GM23338 (cell line): ENCODE results near the gene CHI3L1.

ENCODE experiments used
- CREB1 ChIP-seq: fragments of 250-450 bp; sonication (Bioruptor Pico); IDR thresholded peaks from 2 replicates; pipeline ENCODE4 v1.5.0; 2020; ENCODE audit warnings: low read depth, mild to moderate bottlenecking, moderate library complexity
- EZH2 ChIP-seq: fragments of 200-600 bp; sonication (generic); IDR thresholded peaks from one replicate; pipeline ENCODE4 v1.8.0; 2017; ENCODE audit warnings: antibody characterized with exemption, mild to moderate bottlenecking, low read depth; ENCODE audit not compliant: unreplicated experiment
- EZH2phosphoT487 ChIP-seq: fragments of 200-600 bp; sonication (generic); IDR thresholded peaks from one replicate; pipeline ENCODE4 v1.8.1; 2018; ENCODE audit warnings: antibody characterized with exemption; ENCODE audit not compliant: unreplicated experiment
- POLR2AphosphoS5 ChIP-seq: IDR thresholded peaks from 2 replicates; pipeline ENCODE4 v1.6.1; 2016; ENCODE audit warnings: antibody characterized with exemption, low read depth
- STAT1 ChIP-seq: IDR thresholded peaks from one replicate; pipeline ENCODE4 v1.6.1; 2016; ENCODE audit warnings: antibody characterized with exemption; ENCODE audit not compliant: unreplicated experiment
- TF ChIP-seq, protein P1 (sequence below), 2 experiments: fragments of 200-600 bp in 1 of 2; sonication (generic) in 1 of 2; conservative IDR thresholded peaks; 2 replicates each; pipeline versions ENCODE4 v1.5.1 to v1.6.1; 2016 to 2017; ENCODE audit warnings: antibody characterized with exemption in 2 of 2, low read depth in 2 of 2, mild to moderate bottlenecking in 2 of 2, moderate library complexity in 1 of 2
- TF ChIP-seq, protein P2 (sequence below): IDR thresholded peaks from one replicate; pipeline ENCODE4 v1.6.1; 2018; ENCODE audit warnings: antibody characterized with exemption; ENCODE audit not compliant: unreplicated experiment
- TF ChIP-seq, protein P3 (sequence below): fragments of 250-450 bp; sonication (Bioruptor Pico); IDR thresholded peaks from 2 replicates; pipeline ENCODE4 v1.5.0; 2020; ENCODE audit warnings: mild to moderate bottlenecking, moderate library complexity

DNA sequence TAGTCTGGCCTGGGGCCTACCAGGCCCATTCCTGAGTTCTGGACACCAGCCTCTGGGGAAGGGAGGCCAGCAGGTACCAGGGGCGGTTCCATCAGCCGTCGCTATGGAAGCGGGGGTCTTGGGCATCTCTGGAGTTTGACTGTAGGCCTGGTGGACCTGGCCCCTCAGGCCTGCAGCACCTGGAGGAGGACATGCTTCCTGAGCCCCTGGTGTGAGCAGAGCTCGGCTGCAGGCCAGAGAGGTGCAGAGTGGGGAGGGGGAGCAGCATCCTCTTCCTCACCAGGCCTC is 18.6 kb downstream of the CHI3L1 start:
- TF ChIP-seq, protein P1, sequence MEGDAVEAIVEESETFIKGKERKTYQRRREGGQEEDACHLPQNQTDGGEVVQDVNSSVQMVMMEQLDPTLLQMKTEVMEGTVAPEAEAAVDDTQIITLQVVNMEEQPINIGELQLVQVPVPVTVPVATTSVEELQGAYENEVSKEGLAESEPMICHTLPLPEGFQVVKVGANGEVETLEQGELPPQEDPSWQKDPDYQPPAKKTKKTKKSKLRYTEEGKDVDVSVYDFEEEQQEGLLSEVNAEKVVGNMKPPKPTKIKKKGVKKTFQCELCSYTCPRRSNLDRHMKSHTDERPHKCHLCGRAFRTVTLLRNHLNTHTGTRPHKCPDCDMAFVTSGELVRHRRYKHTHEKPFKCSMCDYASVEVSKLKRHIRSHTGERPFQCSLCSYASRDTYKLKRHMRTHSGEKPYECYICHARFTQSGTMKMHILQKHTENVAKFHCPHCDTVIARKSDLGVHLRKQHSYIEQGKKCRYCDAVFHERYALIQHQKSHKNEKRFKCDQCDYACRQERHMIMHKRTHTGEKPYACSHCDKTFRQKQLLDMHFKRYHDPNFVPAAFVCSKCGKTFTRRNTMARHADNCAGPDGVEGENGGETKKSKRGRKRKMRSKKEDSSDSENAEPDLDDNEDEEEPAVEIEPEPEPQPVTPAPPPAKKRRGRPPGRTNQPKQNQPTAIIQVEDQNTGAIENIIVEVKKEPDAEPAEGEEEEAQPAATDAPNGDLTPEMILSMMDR (conservative IDR thresholded peaks at IDR 0.05; ENCODE audit: low read depth in 2 of 2): no peak
- TF ChIP-seq, protein P2, sequence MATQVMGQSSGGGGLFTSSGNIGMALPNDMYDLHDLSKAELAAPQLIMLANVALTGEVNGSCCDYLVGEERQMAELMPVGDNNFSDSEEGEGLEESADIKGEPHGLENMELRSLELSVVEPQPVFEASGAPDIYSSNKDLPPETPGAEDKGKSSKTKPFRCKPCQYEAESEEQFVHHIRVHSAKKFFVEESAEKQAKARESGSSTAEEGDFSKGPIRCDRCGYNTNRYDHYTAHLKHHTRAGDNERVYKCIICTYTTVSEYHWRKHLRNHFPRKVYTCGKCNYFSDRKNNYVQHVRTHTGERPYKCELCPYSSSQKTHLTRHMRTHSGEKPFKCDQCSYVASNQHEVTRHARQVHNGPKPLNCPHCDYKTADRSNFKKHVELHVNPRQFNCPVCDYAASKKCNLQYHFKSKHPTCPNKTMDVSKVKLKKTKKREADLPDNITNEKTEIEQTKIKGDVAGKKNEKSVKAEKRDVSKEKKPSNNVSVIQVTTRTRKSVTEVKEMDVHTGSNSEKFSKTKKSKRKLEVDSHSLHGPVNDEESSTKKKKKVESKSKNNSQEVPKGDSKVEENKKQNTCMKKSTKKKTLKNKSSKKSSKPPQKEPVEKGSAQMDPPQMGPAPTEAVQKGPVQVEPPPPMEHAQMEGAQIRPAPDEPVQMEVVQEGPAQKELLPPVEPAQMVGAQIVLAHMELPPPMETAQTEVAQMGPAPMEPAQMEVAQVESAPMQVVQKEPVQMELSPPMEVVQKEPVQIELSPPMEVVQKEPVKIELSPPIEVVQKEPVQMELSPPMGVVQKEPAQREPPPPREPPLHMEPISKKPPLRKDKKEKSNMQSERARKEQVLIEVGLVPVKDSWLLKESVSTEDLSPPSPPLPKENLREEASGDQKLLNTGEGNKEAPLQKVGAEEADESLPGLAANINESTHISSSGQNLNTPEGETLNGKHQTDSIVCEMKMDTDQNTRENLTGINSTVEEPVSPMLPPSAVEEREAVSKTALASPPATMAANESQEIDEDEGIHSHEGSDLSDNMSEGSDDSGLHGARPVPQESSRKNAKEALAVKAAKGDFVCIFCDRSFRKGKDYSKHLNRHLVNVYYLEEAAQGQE: no peak
- TF ChIP-seq CREB1 (no peak), EZH2 (no peak), POLR2AphosphoS5 (no peak), STAT1 (no peak), EZH2phosphoT487 (no peak)
- TF ChIP-seq, protein P3, sequence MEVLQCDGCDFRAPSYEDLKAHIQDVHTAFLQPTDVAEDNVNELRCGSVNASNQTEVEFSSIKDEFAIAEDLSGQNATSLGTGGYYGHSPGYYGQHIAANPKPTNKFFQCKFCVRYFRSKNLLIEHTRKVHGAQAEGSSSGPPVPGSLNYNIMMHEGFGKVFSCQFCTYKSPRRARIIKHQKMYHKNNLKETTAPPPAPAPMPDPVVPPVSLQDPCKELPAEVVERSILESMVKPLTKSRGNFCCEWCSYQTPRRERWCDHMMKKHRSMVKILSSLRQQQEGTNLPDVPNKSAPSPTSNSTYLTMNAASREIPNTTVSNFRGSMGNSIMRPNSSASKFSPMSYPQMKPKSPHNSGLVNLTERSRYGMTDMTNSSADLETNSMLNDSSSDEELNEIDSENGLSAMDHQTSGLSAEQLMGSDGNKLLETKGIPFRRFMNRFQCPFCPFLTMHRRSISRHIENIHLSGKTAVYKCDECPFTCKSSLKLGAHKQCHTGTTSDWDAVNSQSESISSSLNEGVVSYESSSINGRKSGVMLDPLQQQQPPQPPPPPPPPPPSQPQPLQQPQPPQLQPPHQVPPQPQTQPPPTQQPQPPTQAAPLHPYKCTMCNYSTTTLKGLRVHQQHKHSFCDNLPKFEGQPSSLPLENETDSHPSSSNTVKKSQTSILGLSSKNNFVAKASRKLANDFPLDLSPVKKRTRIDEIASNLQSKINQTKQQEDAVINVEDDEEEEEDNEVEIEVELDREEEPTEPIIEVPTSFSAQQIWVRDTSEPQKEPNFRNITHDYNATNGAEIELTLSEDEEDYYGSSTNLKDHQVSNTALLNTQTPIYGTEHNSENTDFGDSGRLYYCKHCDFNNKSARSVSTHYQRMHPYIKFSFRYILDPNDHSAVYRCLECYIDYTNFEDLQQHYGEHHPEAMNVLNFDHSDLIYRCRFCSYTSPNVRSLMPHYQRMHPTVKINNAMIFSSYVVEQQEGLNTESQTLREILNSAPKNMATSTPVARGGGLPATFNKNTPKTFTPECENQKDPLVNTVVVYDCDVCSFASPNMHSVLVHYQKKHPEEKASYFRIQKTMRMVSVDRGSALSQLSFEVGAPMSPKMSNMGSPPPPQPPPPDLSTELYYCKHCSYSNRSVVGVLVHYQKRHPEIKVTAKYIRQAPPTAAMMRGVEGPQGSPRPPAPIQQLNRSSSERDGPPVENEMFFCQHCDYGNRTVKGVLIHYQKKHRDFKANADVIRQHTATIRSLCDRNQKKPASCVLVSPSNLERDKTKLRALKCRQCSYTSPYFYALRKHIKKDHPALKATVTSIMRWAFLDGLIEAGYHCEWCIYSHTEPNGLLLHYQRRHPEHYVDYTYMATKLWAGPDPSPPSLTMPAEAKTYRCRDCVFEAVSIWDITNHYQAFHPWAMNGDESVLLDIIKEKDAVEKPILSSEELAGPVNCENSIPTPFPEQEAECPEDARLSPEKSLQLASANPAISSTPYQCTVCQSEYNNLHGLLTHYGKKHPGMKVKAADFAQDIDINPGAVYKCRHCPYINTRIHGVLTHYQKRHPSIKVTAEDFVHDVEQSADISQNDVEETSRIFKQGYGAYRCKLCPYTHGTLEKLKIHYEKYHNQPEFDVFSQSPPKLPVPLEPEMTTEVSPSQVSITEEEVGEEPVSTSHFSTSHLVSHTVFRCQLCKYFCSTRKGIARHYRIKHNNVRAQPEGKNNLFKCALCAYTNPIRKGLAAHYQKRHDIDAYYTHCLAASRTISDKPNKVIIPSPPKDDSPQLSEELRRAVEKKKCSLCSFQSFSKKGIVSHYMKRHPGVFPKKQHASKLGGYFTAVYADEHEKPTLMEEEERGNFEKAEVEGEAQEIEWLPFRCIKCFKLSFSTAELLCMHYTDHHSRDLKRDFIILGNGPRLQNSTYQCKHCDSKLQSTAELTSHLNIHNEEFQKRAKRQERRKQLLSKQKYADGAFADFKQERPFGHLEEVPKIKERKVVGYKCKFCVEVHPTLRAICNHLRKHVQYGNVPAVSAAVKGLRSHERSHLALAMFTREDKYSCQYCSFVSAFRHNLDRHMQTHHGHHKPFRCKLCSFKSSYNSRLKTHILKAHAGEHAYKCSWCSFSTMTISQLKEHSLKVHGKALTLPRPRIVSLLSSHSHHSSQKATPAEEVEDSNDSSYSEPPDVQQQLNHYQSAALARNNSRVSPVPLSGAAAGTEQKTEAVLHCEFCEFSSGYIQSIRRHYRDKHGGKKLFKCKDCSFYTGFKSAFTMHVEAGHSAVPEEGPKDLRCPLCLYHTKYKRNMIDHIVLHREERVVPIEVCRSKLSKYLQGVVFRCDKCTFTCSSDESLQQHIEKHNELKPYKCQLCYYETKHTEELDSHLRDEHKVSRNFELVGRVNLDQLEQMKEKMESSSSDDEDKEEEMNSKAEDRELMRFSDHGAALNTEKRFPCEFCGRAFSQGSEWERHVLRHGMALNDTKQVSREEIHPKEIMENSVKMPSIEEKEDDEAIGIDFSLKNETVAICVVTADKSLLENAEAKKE (CRISPR knock-in tag): no peak
